ENCODE results near the gene GBA2. TPM values are rescaled to one million over a fixed set of nuclear protein-coding genes. Genes with fewer than 3 reads are reported as not detected.

The GBA2 gene
- total RNA-seq, 1 donor from 2014 or later = 37.9 TPM

GRCh38 chr9:35743880-35744518 lies 5.0 kb downstream of the GBA2 start:
- FAIRE-seq (no peak), DNase-seq (ENCODE audit: low read depth) (no peak)
- no peak for TF ChIP-seq CTCF (IDR thresholded peaks at IDR 0.05; ENCODE audit: insufficient read depth, low read length, severe bottlenecking)
- Histone ChIP-seq H3K4me3 (ENCODE audit: low read depth, low read length) (no peak overlapping the region), H3K36me3 (ENCODE audit: control insufficient read depth, insufficient read depth, low read length) (peaks cover 27% of the 10 kb centered on the region), H3K27me3 (ENCODE audit: control insufficient read depth, insufficient read depth, low read length) (no peaks in the 10 kb centered on the region)

GRCh38 chr9:35743452-35743851 lies 5.6 kb downstream of the GBA2 start:
- no peak overlapping the region for H3K4me3 ChIP-seq (ENCODE audit: low read depth, low read length)
- no peak for DNase-seq (ENCODE audit: low read depth)
- no peak for FAIRE-seq

GRCh38 chr9:35741740-35742139 lies 7.3 kb downstream of the GBA2 start:
- H3K36me3 ChIP-seq (ENCODE audit: control insufficient read depth, insufficient read depth, low read length) = peaks cover 43% of the 10 kb centered on the region
- FAIRE-seq (peak; percentile 62), DNase-seq (ENCODE audit: low read depth) (no peak)
- H3K27me3 ChIP-seq (ENCODE audit: control insufficient read depth, insufficient read depth, low read length) = no peaks in the 10 kb centered on the region
- no peak overlapping the region for H3K4me3 ChIP-seq (ENCODE audit: low read depth, low read length)
- TF ChIP-seq CTCF (IDR thresholded peaks at IDR 0.05; ENCODE audit: insufficient read depth, low read length, severe bottlenecking) = no peak

More at GRCh38 chr9:35743452-35743851, 5.6 kb downstream of the GBA2 start:
- no peak for TF ChIP-seq CTCF (IDR thresholded peaks at IDR 0.05; ENCODE audit: insufficient read depth, low read length, severe bottlenecking)
- H3K27me3 ChIP-seq (ENCODE audit: control insufficient read depth, insufficient read depth, low read length) = no peaks in the 10 kb centered on the region
- peaks cover 30% of the 10 kb centered on the region for H3K36me3 ChIP-seq (ENCODE audit: control insufficient read depth, insufficient read depth, low read length)

- H3K27me3 ChIP-seq (ENCODE audit: control insufficient read depth, insufficient read depth, low read length) = no peaks in the 10 kb centered on the region
- H3K4me3 ChIP-seq (ENCODE audit: low read depth, low read length) = no peak overlapping the region
- DNase-seq (ENCODE audit: low read depth) (no peak), FAIRE-seq (peak; percentile 18)
- TF ChIP-seq CTCF (IDR thresholded peaks at IDR 0.05; ENCODE audit: insufficient read depth, low read length, severe bottlenecking) = no peak
- H3K36me3 ChIP-seq (ENCODE audit: control insufficient read depth, insufficient read depth, low read length) = peaks cover 50% of the 10 kb centered on the region
These were observed 8.8 kb downstream of the GBA2 start for GRCh38 chr9:35740243-35740642.

- no peak for TF ChIP-seq CTCF (IDR thresholded peaks at IDR 0.05; ENCODE audit: insufficient read depth, low read length, severe bottlenecking)
- Histone ChIP-seq H3K36me3 (ENCODE audit: control insufficient read depth, insufficient read depth, low read length) (peaks cover 45% of the 10 kb centered on the region), H3K27me3 (ENCODE audit: control insufficient read depth, insufficient read depth, low read length) (no peaks in the 10 kb centered on the region), H3K4me3 (ENCODE audit: low read depth, low read length) (no peak overlapping the region)
- DNase-seq (ENCODE audit: low read depth) (no peak), FAIRE-seq (peak; percentile 40)
These were observed 10.1 kb downstream of the GBA2 start for GRCh38 chr9:35738924-35739323.

- Histone ChIP-seq H3K27me3 (ENCODE audit: control insufficient read depth, insufficient read depth, low read length) (no peaks in the 10 kb centered on the region), H3K4me3 (ENCODE audit: low read depth, low read length) (no peak overlapping the region), H3K36me3 (ENCODE audit: control insufficient read depth, insufficient read depth, low read length) (peaks cover 41% of the 10 kb centered on the region)
- no peak for TF ChIP-seq CTCF (IDR thresholded peaks at IDR 0.05; ENCODE audit: insufficient read depth, low read length, severe bottlenecking)
- DNase-seq (ENCODE audit: low read depth) = no peak
- FAIRE-seq = no peak
These were observed 10.8 kb downstream of the GBA2 start for GRCh38 chr9:35738186-35738585.

All from bronchial epithelial cell (primary cell).